ENCODE results near the gene IL3. TPM values are rescaled to one million over a fixed set of nuclear protein-coding genes. Genes with fewer than 3 reads are reported as not detected.

Gene IL3
- total and polyA plus RNA-seq, 9 of the 15 experiments (the other 6 are each of a cell fraction or from before 2014, with no cell fraction given): not detected

- no peak overlapping the region for H3K9ac ChIP-seq (ENCODE audit: insufficient read depth in 1 of 2, low read depth in 2 of 2, low read length in 2 of 2)
- no peaks in the 10 kb centered on the region for H3K36me3 ChIP-seq (ENCODE audit: control insufficient read depth, insufficient read depth, low read length)
- no peak overlapping the region for H2AFZ ChIP-seq (ENCODE audit: low read depth, low read length)
- in situ Hi-C loops (cut with MboI) (loop anchor here (25.0 kb wide), 1 partner anchor 328 kb away; no protein-coding TSS in a partner anchor), intact Hi-C loops (cut with micrococcal nuclease) (no loop called here)
- H4K20me1 ChIP-seq (replicated peaks; ENCODE audit: control insufficient read depth, insufficient read depth, low read length): no peaks in the 10 kb centered on the region
- no peaks in the 10 kb centered on the region for H3K9me3 ChIP-seq (replicated peaks; ENCODE audit: control insufficient read depth, insufficient read depth, low read depth, low read length)
- ChIA-PET CTCF (ENCODE audit: low intra/inter-chr PET ratio) (no interaction called here), POLR2A (interaction anchor here (1.0 kb wide), 1 partner anchor 13 kb away, joined by 3 read pairs; no protein-coding TSS in a partner anchor)
- no peak overlapping the region for H3K4me2 ChIP-seq (ENCODE audit: insufficient read depth, low read length)
- no TSS peak for BruUV-seq (replicated peaks)
- H3K4me3 ChIP-seq: no peak overlapping the region
- H3K4me1 ChIP-seq (replicated peaks in 1 of 2; ENCODE audit: control insufficient read depth in 2 of 2, insufficient read depth in 2 of 2, low read length in 2 of 2): peaks cover 5 to 17% of the 10 kb centered on the region in 2 experiments; a peak in 4 of 5 replicates
- peaks cover 0 to 5% of the 10 kb centered on the region in 2 experiments; a peak in 2 of 5 replicates for H3K27me3 ChIP-seq (ENCODE audit: control insufficient read depth in 2 of 2, insufficient read depth in 2 of 2, low read length in 2 of 2)
- FAIRE-seq (no peak), ATAC-seq (no peak), DNase-seq (ENCODE audit: extremely low read depth in 1 of 4, low spot score in 3 of 4) (no peak)
- no peak overlapping the region for H3K27ac ChIP-seq (ENCODE audit: extremely low read depth, low read depth, low read length)
- 53% methylated on average over 6 of the region's 9 CpGs for WGBS (ENCODE audit: insufficient coverage, low coverage, missing lambda C conversion rate)
- no peaks in the 10 kb centered on the region for H3K79me2 ChIP-seq (ENCODE audit: control insufficient read depth, insufficient read depth, low read length)
- H3K9me1 ChIP-seq (ENCODE audit: control insufficient read depth, insufficient read depth, low read length): no peaks in the 10 kb centered on the region
- TF ChIP-seq C11orf30 (IDR thresholded peaks at IDR 0.05; ENCODE audit: low read depth) (peak; percentile 88), MAFK (IDR thresholded peaks at IDR 0.05; ENCODE audit: low read length) (peak; percentile 64), ZNF316 (IDR thresholded peaks at IDR 0.05) (peak; percentile 93), SMARCC2 (IDR thresholded peaks at IDR 0.05; ENCODE audit: low read depth) (no peak), MAFG (tag; conservative IDR thresholded peaks at IDR 0.05) (peak; percentile 74), KHSRP (IDR thresholded peaks at IDR 0.05) (no peak), MAFF (IDR thresholded peaks at IDR 0.05; ENCODE audit: low read length) (peak; percentile 65), CREB1 (IDR thresholded peaks at IDR 0.05) (no peak), CREB1 (CRISPR knock-in tag; IDR thresholded peaks at IDR 0.05) (no peak)
These were observed 1.3 kb upstream of the IL3 start for GRCh38 chr5:132059043-132059695.

Data from K562 (cell line).